Small intestine (tissue), 7 donors: ENCODE results near the gene MAGI1. TPM values are rescaled to one million over a fixed set of nuclear protein-coding genes. Genes with fewer than 3 reads are reported as not detected.

Experiments
- DNase-seq, 2 donors: peaks; one replicate each; pipeline versions ENCODE4 v3.0.0 to v3.0.0-alpha.2; 2013
- FAIRE-seq: peaks from 2 replicates; lab custom pipeline; 2012; peaks lifted over from hg19 to GRCh38; lab: Jason Lieb, UNC
- H3K27ac ChIP-seq, 3 donors: one replicate each; pipeline ENCODE4 v1.5.1; 2013; ENCODE audit warnings: low read length in 2 of 3, mild to moderate bottlenecking in 2 of 3, control low read depth in 1 of 3, inconsistent platforms in 1 of 3, low read depth in 1 of 3, moderate library complexity in 1 of 3
- H3K27me3 ChIP-seq, 3 donors: one replicate each; pipeline ENCODE4 v1.6.1; 2013; ENCODE audit warnings: low read length in 3 of 3, inconsistent platforms in 1 of 3; ENCODE audit not compliant: control insufficient read depth in 3 of 3, insufficient read depth in 3 of 3
- H3K36me3 ChIP-seq, 3 donors: one replicate each; pipeline ENCODE4 v1.6.1; 2013; ENCODE audit warnings: low read length in 3 of 3, inconsistent platforms in 1 of 3, low read depth in 1 of 3, mild to moderate bottlenecking in 1 of 3, moderate library complexity in 1 of 3; ENCODE audit not compliant: control insufficient read depth in 3 of 3, insufficient read depth in 2 of 3
- H3K4me1 ChIP-seq, 3 donors: one replicate each; pipeline ENCODE4 v1.6.1; 2013; ENCODE audit warnings: low read length in 2 of 3, inconsistent platforms in 1 of 3, low read depth in 1 of 3, mild to moderate bottlenecking in 1 of 3, moderate library complexity in 1 of 3; ENCODE audit not compliant: control insufficient read depth in 3 of 3, insufficient read depth in 2 of 3
- H3K4me3 ChIP-seq, 3 donors: one replicate each; pipeline ENCODE4 v1.5.1; 2013; ENCODE audit warnings: low read length in 3 of 3, control low read depth in 1 of 3, inconsistent platforms in 1 of 3, low read depth in 1 of 3, mild to moderate bottlenecking in 1 of 3, moderate library complexity in 1 of 3
- H3K9me3 ChIP-seq, 2 donors: one replicate each; pipeline ENCODE4 v1.6.1; 2013; ENCODE audit warnings: low read depth in 1 of 2, low read length in 1 of 2; ENCODE audit not compliant: control insufficient read depth in 2 of 2, insufficient read depth in 1 of 2
- WGBS, 3 donors: extraction: QIAGEN DNeasy Blood & Tissue Kit; methylation state at CpG; one replicate each; pipeline ENCODE4 v1.1.7; 2013; 5-methylcytosine and 5-hydroxymethylcytosine counted together
- polyA plus RNA-seq, 4 donors: library from polyadenylated mRNA; stranded (reverse) in 3 of 4; unstranded in 1 of 4; fragments of 200-250 nt in 3 of 4; fragments of 120-200 nt in 1 of 4; gene quantifications; one replicate each; pipeline versions ENCODE4 v1.2.1 to v1.2.3, GENCODE V29; 2013
- donor health status: healthy with polysubstance abuse.
- donor health status: control.
- donor health status: control.
- donor health status: Bipolar disorder and iron deficiency.
- donor health status: healthy.

MAGI1 gene
- polyA plus RNA-seq, 4 donors: 10.0 to 35.1 (median 12.6) TPM

GRCh38 chr3:65560901-65561300 lies 477.8 kb downstream of the MAGI1 start:
- DNase-seq (peak; percentile 37 to 47), FAIRE-seq (no peak)
- Histone ChIP-seq H3K4me3 (no peak overlapping the region), H3K4me1 (peaks cover 0 to 4% (median 0%) of the 10 kb centered on the region in 3 donors), H3K36me3 (no peaks in the 10 kb centered on the region), H3K27ac (no peak overlapping the region), H3K27me3 (no peaks in the 10 kb centered on the region), H3K9me3 (no peaks in the 10 kb centered on the region)
- 41 to 59% (median 51%) methylated on average over 4 of the region's 4 CpGs for WGBS, 3 donors

- Histone ChIP-seq H3K9me3 (no peaks in the 10 kb centered on the region), H3K4me3 (no peak overlapping the region), H3K4me1 (peaks cover 0 to 4% (median 0%) of the 10 kb centered on the region in 3 donors), H3K27ac (no peak overlapping the region), H3K27me3 (no peaks in the 10 kb centered on the region), H3K36me3 (no peaks in the 10 kb centered on the region)
- WGBS, 3 donors: 87 to 90% (median 87%) methylated on average over 5 of the region's 5 CpGs
- FAIRE-seq (no peak), DNase-seq (no peak)
Measured at GRCh38 chr3:65560133-65560532, 478.6 kb downstream of the MAGI1 start.

GRCh38 chr3:65559643-65560042 lies 479.1 kb downstream of the MAGI1 start:
- Histone ChIP-seq H3K27me3 (no peaks in the 10 kb centered on the region), H3K36me3 (no peaks in the 10 kb centered on the region), H3K9me3 (no peaks in the 10 kb centered on the region), H3K4me3 (no peak overlapping the region), H3K27ac (no peak overlapping the region), H3K4me1 (peaks cover 0 to 4% (median 0%) of the 10 kb centered on the region in 3 donors)
- DNase-seq (no peak), FAIRE-seq (no peak)
- WGBS, 3 donors: 87 to 92% (median 91%) methylated on average over 10 of the region's 10 CpGs

DNA sequence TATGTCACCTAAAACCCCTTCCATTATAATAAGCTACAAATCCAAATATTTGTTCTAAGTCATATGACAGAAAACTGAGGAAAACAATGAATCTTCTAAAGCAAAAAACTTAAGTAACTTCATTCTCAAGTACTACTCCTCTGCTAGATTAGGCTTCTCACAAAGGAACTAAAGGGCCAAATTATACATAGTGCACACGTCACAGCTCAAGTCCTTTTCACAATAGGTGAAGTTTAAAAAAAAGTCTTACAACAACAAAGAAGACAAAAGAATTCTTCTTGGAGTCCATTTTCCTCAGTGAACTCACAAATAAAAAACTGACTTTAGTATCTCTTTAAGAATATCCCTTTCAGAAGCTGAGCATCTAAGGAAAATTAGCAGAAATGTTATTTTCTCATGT lies 479.9 kb downstream of the MAGI1 start:
- no peaks in the 10 kb centered on the region for H3K27me3 ChIP-seq
- no peak overlapping the region for H3K4me3 ChIP-seq
- DNase-seq (no peak), FAIRE-seq (no peak)
- 86 to 95% (median 94%) methylated on average over 1 of the region's 1 CpG for WGBS, 3 donors
- no peak overlapping the region for H3K27ac ChIP-seq
- peaks cover 0 to 4% (median 0%) of the 10 kb centered on the region in 3 donors for H3K4me1 ChIP-seq
- no peaks in the 10 kb centered on the region for H3K9me3 ChIP-seq
- no peaks in the 10 kb centered on the region for H3K36me3 ChIP-seq

DNA sequence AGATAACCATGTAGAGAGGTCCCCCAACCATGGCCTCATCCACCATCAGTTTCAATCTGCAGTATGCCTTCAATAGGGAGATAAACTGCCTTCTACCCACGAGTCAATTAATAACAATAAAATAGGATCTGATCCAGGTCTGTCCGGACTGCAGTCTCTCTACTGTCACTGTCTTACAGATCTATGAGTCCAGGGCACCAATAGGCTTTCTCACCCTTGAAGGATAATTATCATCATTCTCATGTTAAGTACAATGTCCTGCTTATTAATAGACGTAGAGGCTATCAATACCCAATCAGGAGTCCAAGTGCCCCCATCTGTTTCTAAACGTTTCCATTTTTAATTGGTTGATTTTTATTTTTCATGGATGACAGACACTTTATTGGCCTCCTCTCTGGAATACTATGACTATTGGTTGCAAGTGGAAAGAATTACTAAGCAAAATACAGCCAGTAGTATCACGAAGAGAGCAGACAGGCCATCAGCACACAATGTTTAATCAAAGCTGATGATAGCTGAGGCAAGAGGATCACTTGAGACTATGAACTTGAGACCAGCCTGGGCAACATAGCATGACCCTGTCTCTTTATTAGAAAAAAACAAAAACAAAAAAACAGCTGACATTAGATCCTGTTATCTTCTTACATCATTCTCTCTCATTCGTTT lies 480.7 kb downstream of the MAGI1 start:
- FAIRE-seq: no peak
- Histone ChIP-seq H3K27me3 (no peaks in the 10 kb centered on the region), H3K4me3 (no peak overlapping the region), H3K27ac (no peak overlapping the region), H3K4me1 (peaks cover 0 to 4% (median 0%) of the 10 kb centered on the region in 3 donors), H3K9me3 (no peaks in the 10 kb centered on the region), H3K36me3 (no peaks in the 10 kb centered on the region)
- 70 to 77% (median 71%) methylated on average over 6 of the region's 6 CpGs for WGBS, 3 donors
- DNase-seq: no peak

DNA sequence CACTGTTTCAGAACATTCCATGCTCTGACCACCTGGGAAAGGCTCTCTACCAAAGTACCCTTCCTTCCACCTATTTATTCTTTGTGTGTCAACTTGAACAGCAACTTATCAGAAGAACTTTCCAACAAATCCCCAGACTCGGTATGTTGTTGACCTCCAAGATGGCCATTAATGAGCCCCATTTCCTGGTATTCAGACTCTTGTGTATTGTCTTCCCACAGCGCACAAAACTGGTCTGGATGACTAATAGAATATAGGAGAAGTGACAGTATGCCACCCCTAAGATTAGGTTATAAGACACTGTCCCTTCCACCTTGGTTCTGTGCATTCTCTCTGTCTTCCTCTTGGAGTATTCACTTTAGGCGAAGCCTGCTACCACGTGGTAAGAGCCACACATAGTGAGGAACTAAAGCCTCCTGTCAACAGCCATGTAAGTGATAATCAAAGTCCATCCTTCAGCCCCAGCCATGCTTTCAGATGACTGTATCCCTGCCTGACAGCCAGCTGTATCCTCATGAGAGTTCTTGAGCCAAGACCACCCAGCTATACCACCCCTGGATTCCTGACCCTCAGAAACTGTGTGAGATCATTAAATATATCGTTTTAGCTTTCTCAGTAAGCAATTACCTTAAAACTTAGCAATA lies 481.7 kb downstream of the MAGI1 start:
- FAIRE-seq (no peak), DNase-seq (no peak)
- WGBS, 3 donors: 75 to 82% (median 77%) methylated on average over 5 of the region's 5 CpGs
- Histone ChIP-seq H3K27ac (no peak overlapping the region), H3K36me3 (no peaks in the 10 kb centered on the region), H3K9me3 (no peaks in the 10 kb centered on the region), H3K4me3 (no peak overlapping the region), H3K4me1 (peaks cover 0 to 4% (median 0%) of the 10 kb centered on the region in 3 donors), H3K27me3 (no peaks in the 10 kb centered on the region)

- H3K36me3 ChIP-seq: no peaks in the 10 kb centered on the region
- H3K4me3 ChIP-seq: no peak overlapping the region
- no peaks in the 10 kb centered on the region for H3K4me1 ChIP-seq
- 82 to 94% (median 92%) methylated on average over 1 of the region's 1 CpG for WGBS, 3 donors
- peaks cover 0 to 6% (median 3%) of the 10 kb centered on the region in 3 donors for H3K27me3 ChIP-seq
- DNase-seq: no peak
- FAIRE-seq: no peak
- no peaks in the 10 kb centered on the region for H3K9me3 ChIP-seq
- no peak overlapping the region for H3K27ac ChIP-seq
Measured at GRCh38 chr3:65552434-65552833, 486.3 kb downstream of the MAGI1 start.

- no peaks in the 10 kb centered on the region for H3K4me1 ChIP-seq
- FAIRE-seq: no peak
Measured at GRCh38 chr3:65551945-65552344, 486.8 kb downstream of the MAGI1 start.

More at GRCh38 chr3:65551945-65552344, 486.8 kb downstream of the MAGI1 start:
- Histone ChIP-seq H3K4me3 (no peak overlapping the region), H3K9me3 (no peaks in the 10 kb centered on the region), H3K27ac (no peak overlapping the region), H3K27me3 (peaks cover 0 to 6% (median 3%) of the 10 kb centered on the region in 3 donors), H3K36me3 (no peaks in the 10 kb centered on the region)
- WGBS, 3 donors: 38 to 61% (median 45%) methylated on average over 1 of the region's 1 CpG
- no peak for DNase-seq
